HG02870 (cell line): ENCODE results near the gene TPM1.

ENCODE experiments used
- ATAC-seq: cut with Tn5 transposase; IDR thresholded peaks from one replicate; pipeline ENCODE4 v1.9.1; 2021; ENCODE audit warnings: mild to moderate bottlenecking, moderate library complexity; ENCODE audit not compliant: unreplicated experiment

The TPM1 gene

DNA sequence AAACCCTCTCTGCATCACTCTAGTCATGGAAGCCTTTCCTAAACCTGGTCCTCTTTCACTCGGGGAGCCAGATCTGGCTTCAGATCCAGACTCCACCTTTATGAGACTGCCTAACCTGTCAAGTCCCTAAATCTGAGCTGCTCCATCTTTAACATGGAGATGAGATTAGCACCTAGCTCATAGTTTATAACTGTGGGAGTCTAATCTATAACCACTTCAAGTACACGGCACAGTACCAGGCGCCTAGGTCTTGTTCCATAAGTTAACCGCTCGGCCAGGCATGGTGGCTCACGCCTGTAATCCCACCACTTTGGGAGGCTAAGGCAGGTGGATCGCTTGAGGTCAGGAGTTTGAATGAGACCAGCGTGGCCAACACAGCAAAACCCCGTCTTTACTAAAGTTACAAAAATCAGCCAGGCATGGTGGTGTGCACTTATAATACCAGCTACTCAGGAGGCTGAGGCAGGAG, 30.3 kb downstream of the TPM1 start:
- ATAC-seq, result no peak

GRCh38 chr15:63073497-63074172, 31.1 kb downstream of the TPM1 start:
- no peak for ATAC-seq

- no peak for ATAC-seq
These were observed 32.8 kb downstream of the TPM1 start for GRCh38 chr15:63075015-63075983.

GRCh38 chr15:63075984-63076713, 33.6 kb downstream of the TPM1 start:
- ATAC-seq, result no peak

DNA sequence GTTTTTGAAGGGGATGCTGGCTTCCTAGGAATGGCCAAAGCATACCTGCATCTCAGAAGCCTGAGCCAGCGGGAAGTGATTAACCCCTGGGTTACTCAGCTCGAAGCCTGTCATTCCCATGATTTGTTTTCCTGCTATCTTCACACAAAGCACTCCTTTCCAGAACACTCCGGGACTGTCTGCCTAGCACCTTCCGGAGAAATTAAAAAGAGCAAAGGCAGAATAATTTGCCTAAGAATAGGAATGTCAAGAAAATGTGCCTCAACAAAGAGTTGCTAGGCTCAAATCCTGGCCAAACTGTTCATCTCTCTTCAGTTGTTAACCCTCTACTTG, 34.1 kb downstream of the TPM1 start:
- ATAC-seq, result no peak

- ATAC-seq, result no peak
These were observed 35.4 kb downstream of the TPM1 start for GRCh38 chr15:63077952-63078351.

- no peak for ATAC-seq
These were observed 37.5 kb downstream of the TPM1 start for GRCh38 chr15:63079947-63080626.

- ATAC-seq, result no peak
These were observed 38.2 kb downstream of the TPM1 start for GRCh38 chr15:63080634-63081250.

GRCh38 chr15:63082366-63082765, 39.8 kb downstream of the TPM1 start:
- ATAC-seq, result no peak

GRCh38 chr15:63083044-63083443, 40.5 kb downstream of the TPM1 start:
- no peak for ATAC-seq

DNA sequence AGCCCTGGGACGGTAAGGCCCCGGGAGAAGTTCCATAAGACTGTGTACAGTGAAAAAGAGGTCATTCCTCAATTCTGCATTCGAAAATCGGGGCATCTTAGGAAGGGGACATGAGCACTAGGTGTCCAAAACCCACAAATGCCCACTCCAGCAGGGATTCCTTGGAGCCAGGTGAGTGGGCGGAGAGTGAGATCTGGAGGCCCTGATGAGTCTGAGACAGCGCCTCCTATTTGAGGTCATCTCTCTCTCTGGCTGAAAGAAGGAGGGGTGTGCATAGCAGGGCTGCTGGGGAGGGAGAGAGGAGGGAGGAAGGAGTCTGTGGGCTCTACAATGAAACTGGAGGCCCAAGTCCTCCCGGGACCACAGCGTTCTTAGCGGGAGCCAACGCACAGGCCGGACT, 41.0 kb downstream of the TPM1 start:
- ATAC-seq, result no peak

GRCh38 chr15:63084806-63085205, 42.3 kb downstream of the TPM1 start:
- ATAC-seq, result no peak

DNA sequence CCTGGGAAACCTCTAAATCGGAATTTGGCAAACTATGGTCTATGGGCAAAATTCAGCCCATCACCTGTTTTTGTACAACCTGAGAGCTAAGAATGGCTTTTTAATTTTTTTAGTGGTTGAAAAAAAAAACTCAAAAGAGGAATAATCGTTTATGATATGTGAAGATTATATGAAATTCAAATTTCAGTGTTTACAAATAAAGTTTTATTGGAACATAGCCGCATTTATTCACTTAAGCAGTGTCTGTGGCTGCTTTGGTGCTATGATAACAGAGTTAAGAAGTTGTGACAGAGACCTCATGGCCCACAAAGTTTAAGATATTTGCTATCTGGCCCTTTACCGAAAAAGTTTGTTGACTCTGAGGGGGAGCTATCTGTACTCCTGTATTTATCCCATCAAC, 42.7 kb downstream of the TPM1 start:
- no peak for ATAC-seq

- ATAC-seq, result no peak
These were observed 43.7 kb downstream of the TPM1 start for GRCh38 chr15:63086271-63086670.

GRCh38 chr15:63086947-63087346, 44.4 kb downstream of the TPM1 start:
- no peak for ATAC-seq

GRCh38 chr15:63088533-63089245, 46.1 kb downstream of the TPM1 start:
- no peak for ATAC-seq

DNA sequence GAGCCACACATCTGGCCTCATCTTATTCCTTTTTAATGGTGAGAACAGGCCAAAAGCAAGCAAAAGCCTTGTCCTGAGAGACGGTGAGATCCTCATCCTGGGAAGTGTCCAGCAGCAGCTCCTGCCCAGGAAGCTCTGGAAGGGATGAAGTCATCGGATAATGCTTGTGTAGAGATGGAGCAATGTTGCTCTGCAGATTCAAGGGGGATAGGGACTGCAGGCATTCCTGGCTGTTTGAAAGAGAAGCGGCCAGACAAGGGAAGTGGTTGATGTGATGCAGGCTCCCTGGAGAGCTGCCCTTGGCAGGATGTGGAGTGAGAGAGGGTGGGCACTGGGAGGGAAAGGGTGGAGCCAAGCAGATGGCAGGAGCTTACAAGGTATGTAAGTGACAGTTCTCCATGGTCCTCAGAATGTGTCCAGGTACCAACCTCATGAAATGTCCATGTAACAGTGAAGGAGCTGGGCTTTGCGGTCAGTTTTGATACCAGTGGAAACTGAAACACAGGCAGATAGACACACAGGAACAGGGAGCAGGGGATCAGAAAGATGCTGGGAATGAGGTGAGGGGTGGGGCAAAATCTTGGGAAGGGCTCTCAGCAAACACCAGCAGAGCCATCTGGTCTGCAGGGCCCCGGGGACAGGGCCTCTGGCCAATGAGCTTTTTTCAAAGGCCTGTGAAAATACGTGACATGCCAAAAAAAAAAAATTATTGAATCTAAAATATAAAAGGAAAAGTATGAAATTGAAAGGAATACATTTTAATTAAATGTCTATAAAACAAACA, 46.9 kb downstream of the TPM1 start:
- no peak for ATAC-seq

- no peak for ATAC-seq
These were observed 47.9 kb downstream of the TPM1 start for GRCh38 chr15:63090472-63090871.

GRCh38 chr15:63090887-63091286, 48.3 kb downstream of the TPM1 start:
- no peak for ATAC-seq
